Stimulated activated CD8-positive, alpha-beta memory T cell treated with anti-CD3 and anti-CD28 coated beads, Interleukin-12 subunit alpha, Interleukin-12 subunit beta, amount 100 ng/mL, for 1 hour (primary cell): ENCODE measurements around the gene IFT20.
"Not testable (repeated sequence)": the region's sequence is repeated elsewhere in the genome, so short reads cannot be mapped to it uniquely, and the experiment has no call there.

Experiments used
- DNase-seq: peaks from one replicate; pipeline ENCODE4 v3.0.0-alpha.2; 2020; ENCODE audit warnings: low read depth

IFT20 gene

GRCh38 chr17:28363776-28364650 lies 28.7 kb upstream of the IFT20 start:
- DNase-seq: no peak

- DNase-seq: no peak
Measured at GRCh38 chr17:28363186-28363585, 27.9 kb upstream of the IFT20 start.

- DNase-seq: no peak
Measured at GRCh38 chr17:28357901-28358197, 22.6 kb upstream of the IFT20 start.

GRCh38 chr17:28357061-28357900 lies 22.0 kb upstream of the IFT20 start, which contains the start of gene POLDIP2:
TSS of gene POLDIP2 (minus strand) at chr17:28357527. CDS start at chr17:28357448, 79 bp downstream.
- DNase-seq: peak; percentile 92

- DNase-seq: no peak
Measured at GRCh38 chr17:28350271-28350670, 15.0 kb upstream of the IFT20 start.

GRCh38 chr17:28348979-28349378 lies 13.7 kb upstream of the IFT20 start:
- no peak for DNase-seq

- no peak for DNase-seq
Measured at GRCh38 chr17:28347261-28347891, 12.1 kb upstream of the IFT20 start.

- no peak for DNase-seq
Measured at GRCh38 chr17:28346746-28347246, 11.5 kb upstream of the IFT20 start.

- DNase-seq: no peak
Measured at GRCh38 chr17:28346199-28346580, 10.9 kb upstream of the IFT20 start.

- DNase-seq: no peak
Measured at GRCh38 chr17:28345419-28346198, 10.3 kb upstream of the IFT20 start.

GRCh38 chr17:28344435-28344901 lies 9.2 kb upstream of the IFT20 start:
- DNase-seq: no peak

- no peak for DNase-seq
Measured at GRCh38 chr17:28344011-28344410, 8.7 kb upstream of the IFT20 start.

- no peak for DNase-seq
Measured at GRCh38 chr17:28343491-28343932, 8.2 kb upstream of the IFT20 start.

- no peak for DNase-seq
Measured at GRCh38 chr17:28342313-28342712, 7.0 kb upstream of the IFT20 start.

GRCh38 chr17:28341516-28341915 lies 6.2 kb upstream of the IFT20 start:
- DNase-seq: no peak

GRCh38 chr17:28340374-28340773 lies 5.1 kb upstream of the IFT20 start:
- no peak for DNase-seq

GRCh38 chr17:28339431-28339830 lies 4.2 kb upstream of the IFT20 start:
- no peak for DNase-seq

GRCh38 chr17:28338769-28339212 lies 3.5 kb upstream of the IFT20 start:
- DNase-seq: not testable (repeated sequence)

- DNase-seq: no peak
Measured at GRCh38 chr17:28338056-28338768, 2.9 kb upstream of the IFT20 start.

GRCh38 chr17:28335959-28336871 lies 943 bp upstream of the IFT20 start:
- no peak for DNase-seq
